B cell (primary cell): Measurements from ENCODE around the gene SCFD2. TPM values are rescaled to one million over a fixed set of nuclear protein-coding genes. Genes with fewer than 3 reads are reported as not detected.

Experiments
- ATAC-seq: fragments of 200-7000 bp; cut with Tn5 transposase; one replicate; pipeline ENCODE4 v1.10.0; 2021; ENCODE audit warnings: low read depth, mild to moderate bottlenecking, moderate number of reproducible peaks, moderate library complexity
- CTCF ChIA-PET: fragments of 350-600 bp; sonication (Branson Sonifier 250); formaldehyde crosslinking; loops from one replicate; lab custom pipeline; 2021; ENCODE audit warnings: antibody characterized with exemption, inconsistent platforms; lab: Charles Lee
- POLR2A ChIA-PET: fragments of 350-600 bp; sonication (Branson Sonifier 250); formaldehyde crosslinking; loops from one replicate; lab custom pipeline; 2021; ENCODE audit warnings: antibody characterized with exemption; lab: Charles Lee
- DNase-seq: peaks from one replicate; pipeline ENCODE4 v3.0.0; 2013
- H2AFZ ChIP-seq: 2 replicates; pipeline ENCODE4 v1.6.1; 2012; ENCODE audit warnings: mild to moderate bottlenecking, low read depth, low read length; ENCODE audit not compliant: insufficient read depth, poor library complexity, severe bottlenecking
- H3K27ac ChIP-seq, 2 donors: 1 replicate in 1 of 2; 2 replicates in 1 of 2; pipeline ENCODE4 v1.5.1; 2012 to 2013; ENCODE audit warnings: low read length in 2 of 2, mild to moderate bottlenecking in 2 of 2, moderate library complexity in 1 of 2
- H3K27me3 ChIP-seq, 4 experiments: fragments of 200-600 bp in 1 of 4; sonication (generic) in 1 of 4; replicated peaks in 1 of 4; 1 replicate in 2 of 4; 2 replicates in 2 of 4; pipeline versions ENCODE4 v1.6.1 to v1.7.0; 2013 to 2016; ENCODE audit warnings: low read length in 3 of 4, mild to moderate bottlenecking in 2 of 4, mixed read lengths in 1 of 4, moderate library complexity in 1 of 4; ENCODE audit not compliant: insufficient read depth in 4 of 4, control insufficient read depth in 3 of 4; ENCODE audit errors: control extremely low read depth in 1 of 4
- H3K36me3 ChIP-seq, 2 experiments: replicated peaks in 1 of 2; 1 replicate in 1 of 2; 2 replicates in 1 of 2; pipeline versions ENCODE4 v1.6.1 to v1.7.1; 2013; ENCODE audit warnings: low read length in 1 of 2; ENCODE audit not compliant: insufficient read depth in 2 of 2, control insufficient read depth in 1 of 2; ENCODE audit errors: control extremely low read depth in 1 of 2, extremely low read depth in 1 of 2
- H3K4me1 ChIP-seq, 2 donors: fragments of 200-600 bp in 1 of 2; sonication (generic) in 1 of 2; 1 replicate in 1 of 2; 2 replicates in 1 of 2; pipeline versions ENCODE4 v1.5.1 to v1.6.1; 2013 to 2017; ENCODE audit warnings: low read length in 2 of 2; ENCODE audit not compliant: control insufficient read depth in 2 of 2, insufficient read depth in 2 of 2
- H3K4me2 ChIP-seq: replicated peaks from 2 replicates; pipeline ENCODE3; 2012; ENCODE audit warnings: mild to moderate bottlenecking, low read depth, low read length; ENCODE audit not compliant: poor library complexity, severe bottlenecking
- H3K4me3 ChIP-seq, 5 experiments: fragments of 200-600 bp in 1 of 5; sonication (generic) in 1 of 5; 1 replicate in 3 of 5; 2 replicates in 2 of 5; pipeline versions ENCODE4 v1.5.1 to v1.7.0; 2011 to 2016; ENCODE audit warnings: low read length in 4 of 5, mild to moderate bottlenecking in 4 of 5, low read depth in 2 of 5, control low read depth in 1 of 5, moderate library complexity in 1 of 5; ENCODE audit not compliant: insufficient read depth in 1 of 5; ENCODE audit errors: control extremely low read depth in 1 of 5, extremely low read depth in 1 of 5
- H3K79me2 ChIP-seq: fragments of 200-600 bp; sonication (generic); one replicate; pipeline ENCODE4 v1.6.0; 2016; ENCODE audit warnings: low read length; ENCODE audit not compliant: control insufficient read depth, insufficient read depth
- H3K9ac ChIP-seq: fragments of 200-600 bp; sonication (generic); 2 replicates; pipeline ENCODE4 v1.6.1; 2017; ENCODE audit warnings: mild to moderate bottlenecking, low read length, moderate library complexity
- H3K9me3 ChIP-seq, 3 donors: one replicate each; pipeline versions ENCODE4 v1.6.1 to v1.7.1; 2013; ENCODE audit warnings: low read length in 2 of 3; ENCODE audit not compliant: control insufficient read depth in 2 of 3, insufficient read depth in 1 of 3; ENCODE audit errors: control extremely low read depth in 1 of 3
- H4K20me1 ChIP-seq: 2 replicates; pipeline ENCODE4 v1.6.0; 2012; ENCODE audit warnings: mild to moderate bottlenecking, low read length; ENCODE audit not compliant: insufficient read depth, control insufficient read depth, poor library complexity, severe bottlenecking
- H3K27ac Mint-ChIP-seq: one replicate; pipeline ENCODE4 v1.8.0; 2021; ENCODE audit warnings: mixed read lengths
- H3K27me3 Mint-ChIP-seq: one replicate; pipeline ENCODE4 v1.8.0; 2021; ENCODE audit warnings: mixed read lengths
- H3K4me1 Mint-ChIP-seq: one replicate; pipeline ENCODE4 v1.8.0; 2021; ENCODE audit warnings: mixed read lengths
- H3K4me3 Mint-ChIP-seq: one replicate; pipeline ENCODE4 v1.8.0; 2021; ENCODE audit warnings: mixed read lengths
- H3K9me3 Mint-ChIP-seq: one replicate; pipeline ENCODE4 v1.8.0; 2022; ENCODE audit warnings: mixed read lengths; ENCODE audit not compliant: insufficient read depth
- EZH2 ChIP-seq: IDR thresholded peaks from 2 replicates; pipeline ENCODE4 v1.6.1; 2012; ENCODE audit warnings: borderline replicate concordance, low read depth, mild to moderate bottlenecking, moderate library complexity, low read length; ENCODE audit not compliant: insufficient read depth, poor library complexity, severe bottlenecking
- WGBS: methylation state at CpG from one replicate; pipeline ENCODE4 v1.1.5; 2013; ENCODE audit warnings: missing lambda C conversion rate; ENCODE audit not compliant: insufficient coverage; 5-methylcytosine and 5-hydroxymethylcytosine counted together
- intact Hi-C: fragments of 100-400 bp; cut with micrococcal nuclease; formaldehyde crosslinking; loops from one replicate; pipeline ENCODE4 v1.10.0; 2022
- polyA plus RNA-seq: library from polyadenylated mRNA; depleted of rRNA; stranded (reverse); fragments of >200 nt; gene quantifications from 2 replicates; pipeline ENCODE4 v1.2.3, GENCODE V29; 2012
- total RNA-seq, 2 donors: library from RNA; stranded (reverse); fragments of 120-200 nt in 1 of 2; gene quantifications; 1 replicate in 1 of 2; 2 replicates in 1 of 2; pipeline versions ENCODE4 v1.2.3 to v1.2.4, GENCODE V29; 2013 to 2022
- TF ChIP-seq, protein P1 (sequence below): fragments of 200-600 bp; IDR thresholded peaks from one replicate; pipeline ENCODE4 v1.8.0; 2022; ENCODE audit warnings: antibody characterized with exemption, mild to moderate bottlenecking

Gene SCFD2
- total and polyA plus RNA-seq, 2 donors (not counting 1 experiment from before 2014, with no cell fraction given), result 12.8 to 20.4 TPM

DNA sequence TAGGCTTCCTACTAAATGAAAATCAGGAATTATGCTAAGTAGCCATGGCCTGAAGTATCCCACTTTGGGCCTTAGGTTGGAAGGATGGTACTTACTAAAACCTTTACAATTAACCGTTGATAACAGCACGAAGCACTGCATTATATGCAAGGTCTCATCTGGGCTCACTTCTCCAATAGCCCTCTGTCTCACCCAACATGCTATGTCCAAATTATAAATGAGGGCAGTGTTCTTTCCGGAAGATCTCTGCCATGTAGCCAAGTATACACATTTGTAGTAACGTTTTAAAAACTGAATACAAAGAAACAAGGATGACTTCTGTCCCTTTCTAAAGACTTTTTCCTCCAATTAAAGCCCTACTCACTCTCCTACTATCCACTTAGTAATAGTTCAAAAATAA, 51.6 kb downstream of the SCFD2 start:
- Histone ChIP-seq H2AFZ (no peak overlapping the region), H3K36me3 (no peaks in the 10 kb centered on the region), H3K27ac (no peak overlapping the region), H3K4me1 (no peaks in the 10 kb centered on the region), H3K9ac (no peak overlapping the region), H4K20me1 (no peaks in the 10 kb centered on the region), H3K9me3 (no peaks in the 10 kb centered on the region), H3K4me2 (no peak overlapping the region), H3K27me3 (no peaks in the 10 kb centered on the region), H3K4me3 (no peak overlapping the region), H3K79me2 (no peaks in the 10 kb centered on the region)
- ATAC-seq, result no peak
- H3K4me3 Mint-ChIP-seq, result no peak overlapping the region
- H3K4me1 Mint-ChIP-seq, result peaks cover 7% of the 10 kb centered on the region
- intact Hi-C loops, result no loop called here
- no peaks in the 10 kb centered on the region for H3K9me3 Mint-ChIP-seq
- ChIA-PET CTCF (no interaction called here), POLR2A (no interaction called here)
- DNase-seq, result no peak
- H3K27me3 Mint-ChIP-seq, result no peaks in the 10 kb centered on the region
- WGBS, result 100% methylated on average over 2 of the region's 4 CpGs
- H3K27ac Mint-ChIP-seq, result no peak overlapping the region
- no peak for TF ChIP-seq EZH2

DNA sequence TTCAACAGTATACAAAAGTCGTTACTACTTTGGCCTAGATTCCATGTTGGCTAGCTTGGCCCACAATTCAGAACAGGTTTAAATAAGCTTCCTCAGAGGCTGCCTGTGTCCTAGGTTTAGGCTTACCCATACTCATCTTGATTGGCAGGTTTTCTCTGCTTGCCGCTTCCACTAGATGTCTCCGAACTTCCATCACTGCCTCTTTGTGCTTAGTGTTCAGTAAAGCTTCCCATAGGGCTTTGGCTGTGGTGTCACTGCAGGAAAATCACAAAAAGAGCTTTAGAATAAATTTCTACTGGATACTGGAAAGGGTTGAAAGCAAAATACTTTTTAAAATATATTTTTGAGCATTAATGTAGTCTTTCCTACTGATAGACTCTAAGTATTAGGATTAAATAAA, 52.4 kb downstream of the SCFD2 start:
- no peaks in the 10 kb centered on the region for H3K36me3 ChIP-seq
- H4K20me1 ChIP-seq, result no peaks in the 10 kb centered on the region
- POLR2A ChIA-PET, result no interaction called here
- Mint-ChIP-seq H3K4me3 (no peak overlapping the region), H3K27ac (no peak overlapping the region), H3K27me3 (no peaks in the 10 kb centered on the region), H3K9me3 (no peaks in the 10 kb centered on the region), H3K4me1 (peaks cover 9% of the 10 kb centered on the region)
- no peaks in the 10 kb centered on the region for H3K27me3 ChIP-seq
- DNase-seq (no peak), ATAC-seq (no peak)
- TF ChIP-seq EZH2, result no peak
- TF ChIP-seq, protein P1, sequence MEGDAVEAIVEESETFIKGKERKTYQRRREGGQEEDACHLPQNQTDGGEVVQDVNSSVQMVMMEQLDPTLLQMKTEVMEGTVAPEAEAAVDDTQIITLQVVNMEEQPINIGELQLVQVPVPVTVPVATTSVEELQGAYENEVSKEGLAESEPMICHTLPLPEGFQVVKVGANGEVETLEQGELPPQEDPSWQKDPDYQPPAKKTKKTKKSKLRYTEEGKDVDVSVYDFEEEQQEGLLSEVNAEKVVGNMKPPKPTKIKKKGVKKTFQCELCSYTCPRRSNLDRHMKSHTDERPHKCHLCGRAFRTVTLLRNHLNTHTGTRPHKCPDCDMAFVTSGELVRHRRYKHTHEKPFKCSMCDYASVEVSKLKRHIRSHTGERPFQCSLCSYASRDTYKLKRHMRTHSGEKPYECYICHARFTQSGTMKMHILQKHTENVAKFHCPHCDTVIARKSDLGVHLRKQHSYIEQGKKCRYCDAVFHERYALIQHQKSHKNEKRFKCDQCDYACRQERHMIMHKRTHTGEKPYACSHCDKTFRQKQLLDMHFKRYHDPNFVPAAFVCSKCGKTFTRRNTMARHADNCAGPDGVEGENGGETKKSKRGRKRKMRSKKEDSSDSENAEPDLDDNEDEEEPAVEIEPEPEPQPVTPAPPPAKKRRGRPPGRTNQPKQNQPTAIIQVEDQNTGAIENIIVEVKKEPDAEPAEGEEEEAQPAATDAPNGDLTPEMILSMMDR, result no peak
- no peak overlapping the region for H3K4me2 ChIP-seq
- H3K4me1 ChIP-seq, result peaks cover 0 to under 1% of the 10 kb centered on the region in 2 donors
- no peak overlapping the region for H2AFZ ChIP-seq
- H3K9me3 ChIP-seq, result no peaks in the 10 kb centered on the region
- H3K79me2 ChIP-seq, result no peaks in the 10 kb centered on the region
- intact Hi-C loops, result no loop called here
- H3K4me3 ChIP-seq, result no peak overlapping the region
- CTCF ChIA-PET, result no interaction called here
- no peak overlapping the region for H3K27ac ChIP-seq
- WGBS, result 93% methylated on average over 2 of the region's 3 CpGs
- H3K9ac ChIP-seq, result no peak overlapping the region
